Measurements from ENCODE around the gene GCSAM. TPM values are rescaled to one million over a fixed set of nuclear protein-coding genes. Genes with fewer than 3 reads are reported as not detected.

GCSAM gene
- total RNA-seq, 1 experiment from 2014 or later: not detected

GRCh38 chr3:112109322-112109721 is 23.7 kb downstream of the GCSAM start:
- DNase-seq (ENCODE audit: extremely low read depth, low read depth): no peak

GRCh38 chr3:112104774-112105173 is 28.3 kb downstream of the GCSAM start:
- no peak for DNase-seq (ENCODE audit: extremely low read depth, low read depth)

DNA sequence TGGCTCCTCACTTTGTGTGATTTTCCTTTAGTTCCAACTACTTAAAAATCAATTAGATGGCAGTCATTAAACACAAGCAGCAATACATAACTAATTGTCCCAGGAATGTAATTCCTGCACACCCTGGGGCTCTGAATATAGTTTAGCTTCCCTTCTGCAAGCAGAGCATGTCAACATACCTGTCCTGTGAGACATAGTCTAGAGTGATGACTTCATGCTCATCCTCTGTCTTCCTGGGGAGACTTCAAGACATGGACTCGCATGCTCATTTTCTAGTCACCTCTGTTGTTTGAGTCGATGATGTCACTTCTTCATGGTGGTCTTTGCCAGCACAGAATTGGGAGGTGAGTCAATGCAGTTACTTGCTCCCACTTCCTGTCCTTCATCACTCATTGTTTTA is 31.1 kb downstream of the GCSAM start:
- DNase-seq (ENCODE audit: extremely low read depth, low read depth): no peak

GRCh38 chr3:112097378-112097777 is 35.7 kb downstream of the GCSAM start:
- DNase-seq (ENCODE audit: extremely low read depth, low read depth): peak; percentile 93

GRCh38 chr3:112096176-112096575 is 36.9 kb downstream of the GCSAM start:
- no peak for DNase-seq (ENCODE audit: extremely low read depth, low read depth)

DNA sequence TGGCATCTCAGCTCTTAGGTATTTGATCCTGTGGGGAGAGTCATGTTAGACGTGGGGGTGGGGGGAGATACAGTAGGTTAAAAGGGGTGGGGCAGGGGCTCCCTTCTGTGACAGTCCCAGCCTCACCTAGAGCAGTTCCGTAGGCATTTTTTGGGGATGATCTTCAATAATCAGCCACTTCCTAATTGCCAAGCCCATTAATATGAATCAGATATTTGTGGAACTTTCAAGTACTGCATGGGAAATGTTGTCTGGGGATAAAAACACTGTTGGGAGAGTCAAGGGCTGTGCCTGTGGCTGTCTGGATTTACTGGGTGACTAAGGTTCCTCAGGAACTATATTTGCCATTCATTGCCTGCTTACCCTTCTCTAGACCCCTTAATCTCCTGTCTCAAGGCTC is 37.3 kb downstream of the GCSAM start:
- DNase-seq (ENCODE audit: extremely low read depth, low read depth): no peak

GRCh38 chr3:112093180-112093522 is 39.9 kb downstream of the GCSAM start:
- DNase-seq (ENCODE audit: extremely low read depth, low read depth): no peak

- DNase-seq (ENCODE audit: extremely low read depth, low read depth): no peak
These were observed 40.4 kb downstream of the GCSAM start for GRCh38 chr3:112092496-112093179.

- no peak for DNase-seq (ENCODE audit: extremely low read depth, low read depth)
These were observed 42.0 kb downstream of the GCSAM start for GRCh38 chr3:112090887-112091586.

GRCh38 chr3:112089956-112090886 is 42.8 kb downstream of the GCSAM start:
- DNase-seq (ENCODE audit: extremely low read depth, low read depth): no peak

GRCh38 chr3:112088944-112089343 is 44.1 kb downstream of the GCSAM start:
- no peak for DNase-seq (ENCODE audit: extremely low read depth, low read depth)

DNA sequence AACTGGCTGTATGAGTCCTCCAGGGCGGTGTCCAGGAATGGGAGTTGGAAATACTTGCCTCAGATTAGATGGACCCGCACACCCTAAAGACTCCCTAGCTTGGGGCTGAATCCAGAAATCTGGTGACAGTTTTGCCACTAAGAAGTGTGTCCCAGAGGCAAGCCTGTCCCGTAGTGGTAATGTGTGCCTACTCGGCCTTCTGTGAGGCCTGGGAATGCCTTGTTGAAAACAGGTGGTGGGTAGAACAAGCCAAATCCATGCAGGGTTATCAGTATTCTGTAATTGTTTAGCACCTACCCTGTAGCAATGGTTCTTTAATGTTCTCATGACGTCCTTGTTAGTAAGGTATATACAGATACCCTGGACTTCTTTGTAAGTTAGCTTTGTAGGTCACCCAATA is 45.3 kb downstream of the GCSAM start:
- no peak for DNase-seq (ENCODE audit: extremely low read depth, low read depth)

GRCh38 chr3:112086875-112087524 is 46.0 kb downstream of the GCSAM start:
- DNase-seq (ENCODE audit: extremely low read depth, low read depth): no peak

DNA sequence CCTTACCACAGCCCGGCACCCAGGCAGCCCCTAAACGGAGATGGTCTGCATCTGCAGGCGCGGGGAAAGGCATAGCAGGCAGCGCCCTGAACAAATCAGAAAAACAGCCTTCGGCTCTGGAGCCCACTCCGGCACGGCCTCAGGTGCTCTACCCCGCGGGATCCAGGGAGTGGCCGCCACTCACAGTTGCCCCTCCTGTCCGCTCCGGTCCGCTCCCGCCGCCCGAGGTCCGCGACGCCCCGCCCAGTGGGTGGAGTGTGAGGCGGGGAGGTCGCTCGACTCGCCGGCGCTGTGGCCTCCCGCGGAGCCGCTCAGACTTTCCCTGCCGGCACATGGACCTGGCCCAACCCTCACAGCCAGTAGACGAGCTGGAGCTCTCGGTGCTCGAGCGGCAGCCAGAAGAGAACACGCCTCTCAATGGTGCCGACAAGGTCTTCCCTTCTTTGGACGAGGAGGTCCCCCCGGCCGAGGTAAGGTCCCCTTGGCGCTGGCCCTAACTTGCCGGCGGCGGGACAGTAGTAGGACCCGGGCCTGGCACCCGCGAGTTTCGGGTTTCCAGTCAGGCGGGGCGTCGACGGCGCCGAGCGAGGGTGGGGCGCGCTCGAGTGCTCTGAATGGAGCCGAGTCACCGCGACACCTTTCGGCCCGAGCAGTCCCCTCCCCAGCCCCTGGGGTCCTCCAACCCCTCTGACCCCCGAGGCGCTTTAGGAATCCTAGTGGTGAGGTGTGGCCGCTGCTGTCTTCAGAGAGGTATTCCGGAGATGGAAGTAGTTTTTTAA is 46.8 kb downstream of the GCSAM start, which contains the start of gene C3orf52:
C3orf52 (plus strand) TSS at position 314 of the 779 bp plus-strand sequence; CDS start at position 333, 19 bp downstream.
- DNase-seq (ENCODE audit: extremely low read depth, low read depth): peak; percentile 60

- DNase-seq (ENCODE audit: extremely low read depth, low read depth): no peak
These were observed 47.3 kb downstream of the GCSAM start for GRCh38 chr3:112085735-112086075.

DNA sequence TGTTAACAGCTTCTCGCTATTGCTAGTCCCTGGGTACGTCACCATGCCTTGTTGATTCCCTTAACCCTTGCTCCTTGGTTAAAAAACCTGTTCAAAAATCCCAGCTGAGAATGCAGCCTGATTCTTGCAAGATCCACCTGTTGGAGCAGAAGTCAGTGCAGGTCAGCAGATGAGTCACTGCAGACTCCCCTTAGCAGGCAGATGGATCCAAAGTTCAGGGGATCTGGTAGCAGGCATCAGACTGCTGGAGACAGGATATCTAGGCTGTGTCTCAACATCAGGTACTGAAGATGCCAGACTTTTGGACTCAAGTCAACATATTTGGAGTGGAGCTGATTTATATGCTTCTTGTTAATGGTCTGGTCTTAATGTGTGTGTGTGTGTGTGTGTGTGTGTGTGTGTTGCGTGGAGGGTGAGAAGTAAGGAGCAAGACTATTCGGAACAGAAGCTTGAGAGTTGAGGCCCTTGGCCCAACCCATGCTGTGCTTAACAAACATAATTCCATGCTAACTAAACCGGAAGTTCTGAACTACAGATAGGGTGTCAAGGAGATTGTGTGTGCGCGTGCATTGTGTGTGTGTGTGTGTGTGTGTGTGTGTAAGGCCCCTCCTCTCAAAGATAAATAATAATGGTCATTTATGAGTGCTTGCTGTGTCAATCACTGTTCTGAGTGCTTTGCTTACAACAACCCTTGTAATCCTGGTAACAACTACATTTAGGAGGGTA is 47.9 kb downstream of the GCSAM start:
- no peak for DNase-seq (ENCODE audit: extremely low read depth, low read depth)

GRCh38 chr3:112083239-112083638 is 49.8 kb downstream of the GCSAM start:
- DNase-seq (ENCODE audit: extremely low read depth, low read depth): no peak

GRCh38 chr3:112078125-112079083 is 54.6 kb downstream of the GCSAM start:
- DNase-seq (ENCODE audit: extremely low read depth, low read depth): no peak

Data from NCI-H460 (cell line).